Stimulated activated CD8-positive, alpha-beta memory T cell treated with anti-CD3 and anti-CD28 coated beads, Interleukin-4, amount 100 ng/mL, for 1 hour (primary cell): ENCODE results near the gene BTBD7.

Experiments
- DNase-seq, 2 donors: peaks; one replicate each; pipeline ENCODE4 v3.0.0-alpha.2; 2020; ENCODE audit warnings: low read depth in 2 of 2, low spot score in 1 of 2

The BTBD7 gene

DNA sequence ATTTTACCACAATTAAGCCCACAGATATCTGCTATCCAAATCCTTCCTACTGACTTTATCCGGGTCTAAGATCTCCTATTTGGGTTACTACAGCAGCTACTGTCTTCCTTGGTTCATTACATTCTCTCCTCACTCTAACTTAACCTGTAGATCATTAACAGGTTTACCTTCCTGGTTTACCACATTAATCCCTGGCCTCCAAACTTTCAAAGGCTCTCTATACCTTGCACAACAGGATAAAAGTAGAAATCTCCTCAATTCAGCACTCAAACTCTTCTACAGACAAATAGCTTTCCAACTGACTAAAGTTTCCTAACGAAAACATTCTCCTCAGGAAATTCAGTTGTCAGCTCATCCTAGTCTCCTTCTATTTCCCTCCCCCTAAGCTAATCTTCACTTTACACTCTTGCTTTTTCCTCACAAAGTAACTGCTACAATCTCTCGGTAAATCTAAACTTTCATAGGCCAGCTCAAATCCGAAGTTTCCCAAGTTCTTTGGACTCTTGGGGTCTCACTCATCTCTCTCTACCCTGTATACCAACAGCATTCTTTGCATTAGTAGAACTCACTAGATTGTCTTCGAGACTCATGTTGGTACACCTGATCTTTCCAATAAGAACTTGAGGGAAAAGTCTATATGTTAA lies 2.7 kb downstream of the BTBD7 start:
- no peak for DNase-seq

GRCh38 chr14:93328546-93328945 lies 4.3 kb downstream of the BTBD7 start:
- DNase-seq = no peak

DNA sequence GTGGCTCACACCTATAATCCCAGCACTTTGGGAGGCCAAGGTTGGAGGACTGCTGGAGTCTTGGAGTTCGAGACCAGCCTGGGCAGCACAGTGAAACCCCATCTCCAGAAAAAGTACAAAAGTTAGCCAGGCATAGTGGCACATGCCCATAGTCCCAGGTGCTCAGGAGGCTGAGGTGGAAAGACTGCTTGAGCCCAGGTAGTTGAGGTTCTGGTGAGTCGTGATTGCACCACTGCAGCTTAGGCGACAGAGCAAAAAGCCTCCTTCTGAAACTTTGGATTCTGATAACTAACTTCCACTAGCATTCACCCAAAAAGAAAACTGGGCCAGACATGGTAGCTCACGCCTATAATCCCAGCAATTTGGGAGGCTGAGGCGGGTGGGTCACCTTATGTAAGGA lies 6.6 kb downstream of the BTBD7 start:
- DNase-seq = no peak

DNA sequence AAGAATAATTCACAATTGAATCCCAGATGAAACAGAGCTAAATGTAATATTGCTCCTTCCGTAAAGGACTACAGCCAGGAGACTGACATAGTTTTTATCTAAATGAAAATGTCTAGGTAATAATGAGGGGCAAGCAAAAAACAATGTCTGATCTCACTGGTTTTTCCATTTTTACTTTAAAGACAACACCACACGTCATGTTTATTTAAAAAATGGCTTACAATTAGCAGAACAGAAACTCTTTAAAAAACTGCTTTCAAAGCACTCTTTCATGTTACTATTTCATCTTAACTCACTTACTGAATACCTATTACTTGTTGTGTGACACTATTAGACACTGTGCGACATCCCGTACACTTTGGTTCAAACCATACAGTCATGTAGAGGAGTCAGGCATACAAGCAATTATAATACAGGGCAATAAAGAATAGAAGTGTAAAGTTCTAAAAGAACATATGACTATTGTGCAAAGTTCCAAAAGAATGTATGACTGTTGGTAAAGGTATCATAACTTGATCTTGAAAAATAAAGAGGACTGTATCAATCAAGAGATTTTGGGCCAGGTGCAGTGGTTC lies 9.1 kb downstream of the BTBD7 start:
- no peak for DNase-seq

DNA sequence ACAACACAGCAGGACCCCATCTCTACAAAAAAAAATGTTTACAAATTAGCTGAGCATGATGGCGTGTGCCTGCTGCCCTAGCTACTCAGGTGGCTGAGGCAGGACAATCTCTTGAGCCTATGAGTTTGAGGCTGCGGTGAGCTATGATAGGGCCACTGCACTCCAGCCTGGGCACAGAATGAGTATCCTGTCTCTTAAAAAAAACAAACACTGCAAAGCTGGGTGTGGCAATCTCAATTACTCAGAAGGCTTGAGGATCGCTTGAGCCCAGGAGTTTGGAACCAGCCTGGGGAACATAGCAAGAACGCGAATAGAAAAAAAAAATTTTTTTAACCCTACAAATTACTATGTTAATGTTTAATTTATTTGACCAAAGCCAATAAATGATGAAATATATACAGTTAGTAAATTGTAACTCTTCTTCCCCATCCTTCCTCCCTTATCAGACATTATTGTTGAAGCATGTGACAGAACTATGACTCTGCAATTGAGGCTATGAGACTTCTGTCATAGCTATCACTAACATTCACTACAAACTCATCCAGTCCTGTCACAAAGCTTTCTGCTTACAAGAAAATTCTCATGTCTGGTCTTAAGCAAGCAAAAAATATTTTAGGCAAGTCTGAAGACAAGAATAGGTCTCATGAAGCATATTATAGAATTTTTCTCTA lies 9.8 kb downstream of the BTBD7 start:
- no peak for DNase-seq

DNA sequence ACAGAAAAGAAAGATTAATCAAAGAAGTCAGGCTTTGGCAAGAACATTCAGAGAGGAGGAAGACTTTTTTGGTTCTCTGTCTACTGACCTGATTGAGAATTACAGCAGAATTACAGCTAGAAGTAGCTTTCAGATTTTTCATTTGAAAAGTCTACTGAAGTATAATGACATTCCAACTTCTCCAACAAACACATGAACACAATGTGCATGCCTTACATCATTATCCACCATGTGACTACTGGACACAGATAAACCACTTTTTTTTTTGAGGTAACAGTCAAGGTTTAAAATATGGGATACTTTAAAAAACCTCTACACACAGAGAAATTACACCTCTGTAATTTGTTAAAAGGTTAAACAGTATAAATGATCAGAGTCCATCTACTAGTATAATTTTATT lies 12.3 kb downstream of the BTBD7 start:
- no peak for DNase-seq

DNA sequence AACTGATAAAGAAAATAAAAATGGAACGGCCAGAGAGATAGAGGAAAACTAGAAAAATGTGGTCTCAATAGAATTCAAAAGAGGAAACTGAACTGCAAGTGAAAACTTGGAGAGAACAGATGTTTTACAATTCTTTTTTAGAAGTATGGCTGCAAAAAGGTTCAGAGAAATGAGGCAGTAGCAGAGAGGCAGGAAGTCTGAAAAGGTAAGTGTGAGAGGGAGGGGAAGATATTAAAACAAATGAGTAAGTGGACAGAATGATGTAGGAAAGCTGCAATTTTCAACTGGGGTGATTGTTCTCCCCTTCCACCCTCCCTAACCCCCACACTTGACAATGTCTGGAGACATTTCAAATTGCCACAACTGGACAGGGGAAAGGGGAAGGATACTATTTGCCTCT lies 12.9 kb downstream of the BTBD7 start:
- DNase-seq = no peak

GRCh38 chr14:93319494-93319893 lies 13.3 kb downstream of the BTBD7 start:
- no peak for DNase-seq

DNA sequence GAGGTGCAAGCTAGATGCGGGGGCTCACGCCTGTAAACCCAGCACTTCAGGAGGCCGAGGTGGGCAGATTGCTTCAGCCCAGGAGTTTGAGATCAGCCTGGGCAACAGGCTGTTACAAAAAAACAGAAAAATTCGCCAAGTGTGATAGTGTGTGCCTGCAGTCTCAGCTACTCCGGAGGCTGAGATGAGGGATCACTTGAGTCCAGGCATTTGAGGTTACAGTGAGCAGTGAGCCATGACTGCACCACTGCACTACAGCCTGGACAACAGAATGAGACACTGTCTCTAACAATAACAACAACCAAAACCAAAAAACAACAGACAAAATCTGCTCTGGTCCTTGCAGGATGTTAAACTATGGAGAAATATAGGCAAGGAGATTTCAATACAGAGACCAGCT lies 13.9 kb downstream of the BTBD7 start:
- DNase-seq = no peak

DNA sequence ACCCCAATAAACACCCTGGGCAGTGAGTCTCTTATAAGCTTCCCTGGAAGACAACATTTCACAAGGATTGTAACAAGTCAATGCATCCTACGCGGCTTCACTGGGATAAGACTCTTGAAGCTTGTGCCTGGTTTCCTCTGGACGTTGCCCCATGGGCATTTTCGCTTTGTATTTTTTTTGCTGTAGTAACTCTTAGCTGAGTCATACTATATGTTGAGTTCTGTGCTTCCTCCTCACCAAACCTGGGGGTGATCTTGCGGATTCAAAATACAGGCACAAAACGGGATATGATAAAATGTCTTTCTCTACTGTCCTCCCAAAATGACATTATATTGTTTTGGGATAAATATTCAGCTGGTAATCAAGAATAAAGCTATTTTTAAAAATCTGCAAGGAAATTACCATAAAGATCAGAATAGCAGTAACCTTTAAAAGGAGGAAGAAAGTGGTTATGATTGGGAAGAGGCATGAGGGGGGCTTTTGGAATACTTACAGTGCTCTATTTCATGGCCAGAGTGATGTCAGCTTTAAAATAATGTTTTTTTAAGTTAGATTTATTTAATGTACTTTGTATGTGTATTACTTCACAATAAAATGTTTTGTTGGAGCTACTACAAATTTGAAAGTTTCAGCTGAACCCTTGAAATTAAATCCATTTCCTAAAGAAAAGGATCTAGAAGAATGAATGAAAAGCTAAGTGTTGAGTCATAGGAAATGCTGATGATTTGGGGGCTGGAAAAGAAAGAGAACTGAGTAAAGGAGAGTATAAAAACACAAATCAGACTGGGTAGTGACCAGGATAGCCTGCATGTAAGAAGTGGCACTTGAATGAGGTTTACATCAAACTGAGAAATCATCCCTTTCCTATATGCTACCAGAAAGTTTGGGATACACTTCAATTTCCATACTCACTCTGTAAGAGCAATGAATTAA lies 14.7 kb downstream of the BTBD7 start:
- no peak for DNase-seq

- DNase-seq = no peak
Measured at GRCh38 chr14:93317210-93317874, 15.5 kb downstream of the BTBD7 start.

GRCh38 chr14:93316716-93317115 lies 16.1 kb downstream of the BTBD7 start:
- DNase-seq = no peak

DNA sequence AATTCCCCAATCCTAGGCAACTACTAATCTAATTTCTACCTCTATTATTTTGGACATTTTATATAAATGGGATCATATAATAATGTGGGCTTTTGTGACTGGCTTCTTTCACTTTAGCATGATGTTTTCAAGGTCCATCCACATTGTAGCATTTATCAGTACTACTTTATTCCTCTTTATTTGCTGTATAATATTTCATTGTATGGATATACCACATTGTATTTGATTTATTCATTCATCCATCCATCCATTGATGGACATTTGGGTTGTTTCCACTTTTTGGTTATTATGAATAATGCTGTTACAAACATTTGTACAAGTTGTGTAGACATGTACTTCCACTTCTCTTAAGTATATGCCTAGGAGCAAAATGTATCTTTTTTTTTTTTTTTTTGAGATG lies 17.3 kb downstream of the BTBD7 start:
- no peak for DNase-seq

DNA sequence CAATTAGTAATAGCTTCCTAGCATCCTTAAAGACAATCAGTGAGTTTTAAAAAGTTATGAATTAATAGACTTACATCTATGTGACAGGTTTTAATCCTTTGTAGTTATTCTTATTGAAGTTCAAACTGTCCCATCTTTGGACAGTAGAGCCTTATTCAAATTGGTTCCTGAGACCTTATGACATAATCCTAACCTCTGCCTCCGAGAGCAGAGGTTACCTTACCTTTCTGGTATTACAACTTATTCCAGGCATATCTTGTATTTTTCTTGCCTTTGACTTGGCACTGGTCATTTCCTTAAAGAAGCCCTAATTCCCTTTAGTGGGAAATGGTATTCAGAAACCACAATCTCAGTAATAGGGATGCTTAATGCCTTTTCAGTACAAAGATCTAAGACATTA lies 21.8 kb downstream of the BTBD7 start:
- no peak for DNase-seq

GRCh38 chr14:93309427-93309966 lies 23.3 kb downstream of the BTBD7 start:
- DNase-seq = no peak

- DNase-seq = no peak
Measured at GRCh38 chr14:93308686-93309345, 24.0 kb downstream of the BTBD7 start.

- DNase-seq = no peak
Measured at GRCh38 chr14:93306812-93307211, 26.0 kb downstream of the BTBD7 start.

- DNase-seq = no peak
Measured at GRCh38 chr14:93305725-93306418, 27.0 kb downstream of the BTBD7 start.

DNA sequence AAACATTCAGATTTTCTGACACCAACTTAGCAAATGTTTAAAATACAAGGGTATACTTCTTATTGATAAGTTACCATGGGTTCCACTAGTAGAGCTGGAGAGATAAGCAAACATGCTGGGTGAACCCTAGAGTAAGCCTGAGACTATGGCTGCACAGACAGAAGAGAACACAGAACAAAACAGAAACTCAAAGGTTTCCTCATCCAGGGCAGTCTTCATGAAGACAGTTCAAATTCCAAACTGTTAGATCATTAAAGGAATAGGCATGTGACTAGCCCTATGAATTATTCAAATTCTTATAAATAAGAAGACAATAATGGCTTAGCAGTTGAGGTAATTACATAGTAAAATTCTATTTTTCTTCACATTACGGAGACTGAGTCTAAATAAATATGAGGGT lies 28.1 kb downstream of the BTBD7 start:
- DNase-seq = no peak

GRCh38 chr14:93303659-93304058 lies 29.2 kb downstream of the BTBD7 start:
- DNase-seq = no peak
